ENCODE measurements around the gene PARD6G.

- TF ChIP-seq CTCF (IDR thresholded peaks at IDR 0.05) (no peak), POLR2A (IDR thresholded peaks at IDR 0.05) (no peak)
Observed at GRCh38 chr18:80182855-80183254, 64.5 kb downstream of the PARD6G start.
